Prostate gland (tissue), 2 donors: ENCODE data around the gene VASH2. TPM values are rescaled to one million over a fixed set of nuclear protein-coding genes. Genes with fewer than 3 reads are reported as not detected.

Experiments used
- DNase-seq: peaks from one replicate; pipeline ENCODE4 v3.0.0-alpha.2; 2019; ENCODE audit warnings: low spot score
- H3K27ac ChIP-seq, 2 donors: fragments of 200-600 bp; sonication (generic); 2 replicates each; pipeline ENCODE4 v1.5.1; 2017 to 2019
- H3K27me3 ChIP-seq: fragments of 200-600 bp; sonication (generic); replicated peaks from 2 replicates; pipeline ENCODE4 v1.5.1; 2019; ENCODE audit not compliant: insufficient read depth
- H3K36me3 ChIP-seq, 2 donors: fragments of 200-600 bp; sonication (generic); 1 replicate in 1 of 2; 2 replicates in 1 of 2; pipeline versions ENCODE4 v1.5.1 to v1.8.1; 2017 to 2019
- H3K4me1 ChIP-seq: fragments of 200-600 bp; sonication (generic); replicated peaks from 2 replicates; pipeline ENCODE4 v1.5.1; 2019
- H3K4me3 ChIP-seq, 2 donors: fragments of 200-600 bp; sonication (generic); 2 replicates each; pipeline ENCODE4 v1.5.1; 2017 to 2019
- H3K9me3 ChIP-seq: fragments of 200-600 bp; sonication (generic); 2 replicates; pipeline ENCODE4 v1.5.1; 2017
- CTCF ChIP-seq, 4 experiments: fragments of 200-600 bp in 2 of 4; fragments of 450-650 bp in 2 of 4; sonication (generic) in 2 of 4; IDR thresholded peaks; 1 replicate in 3 of 4; 2 replicates in 1 of 4; pipeline ENCODE4 v1.5.1; 2016 to 2019; ENCODE audit warnings: antibody characterized with exemption in 4 of 4, mild to moderate bottlenecking in 2 of 4, moderate library complexity in 2 of 4
- POLR2A ChIP-seq: fragments of 450-650 bp; IDR thresholded peaks from one replicate; pipeline ENCODE4 v1.6.1; 2016; ENCODE audit warnings: antibody characterized with exemption, mild to moderate bottlenecking
- POLR2AphosphoS5 ChIP-seq: sonication (generic); formaldehyde crosslinking; IDR thresholded peaks from one replicate; pipeline ENCODE4 v1.6.1; 2017; ENCODE audit warnings: antibody characterized with exemption
- WGBS: methylation state at CpG from one replicate; pipeline ENCODE4 v1.1.5; 2018; 5-methylcytosine and 5-hydroxymethylcytosine counted together
- intact Hi-C: fragments of 100-400 bp; cut with DNase I; formaldehyde crosslinking; loops from one replicate; pipeline ENCODE4 v1.14.2; 2022
- total RNA-seq, 2 donors: library from RNA; depleted of rRNA; stranded (reverse); fragments of >200 nt; gene quantifications; one replicate each; pipeline ENCODE4 v1.1.0, GENCODE V29; 2016

The VASH2 gene
- total RNA-seq, 2 donors from 2014 or later = 2.6 to 2.7 TPM

DNA sequence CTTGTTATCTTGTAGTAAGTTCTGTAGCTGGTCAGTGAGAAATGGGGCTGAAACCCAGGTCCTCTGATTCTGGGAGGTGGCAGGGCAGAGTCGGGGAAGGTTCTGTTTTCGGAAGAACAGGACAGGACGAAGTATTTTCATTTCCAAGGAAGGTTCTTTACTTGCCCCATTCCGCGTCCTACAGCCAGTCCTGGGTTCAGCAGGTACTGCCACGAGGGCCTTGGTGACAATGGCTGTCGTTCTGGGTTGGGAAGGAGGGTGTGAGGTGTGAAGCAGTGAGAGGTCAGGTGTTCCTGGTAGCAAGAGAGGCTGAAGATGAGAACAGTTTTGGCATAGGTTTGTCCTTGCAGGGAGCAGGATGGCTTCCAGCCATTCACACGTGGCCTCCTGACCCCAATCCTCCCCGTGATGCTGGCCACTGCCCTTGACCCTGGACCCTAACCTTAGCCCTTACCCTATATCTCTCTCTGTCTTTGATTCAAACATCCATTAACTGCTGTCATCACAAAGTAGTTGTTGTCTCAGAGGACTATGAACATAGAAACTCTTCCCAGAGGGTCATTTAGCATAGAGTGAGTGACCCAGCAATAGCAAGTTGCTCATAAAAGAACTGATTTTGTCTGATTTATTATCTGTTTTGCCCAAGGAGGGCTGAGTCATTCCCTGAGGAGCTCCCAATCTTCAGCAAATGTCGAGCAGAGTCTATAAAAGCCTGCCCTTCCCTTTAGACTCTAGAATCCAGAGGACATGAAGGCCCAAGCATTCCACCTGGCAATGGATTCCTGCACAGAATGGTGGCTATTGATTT, 25.0 kb downstream of the VASH2 start:
- no peaks in the 10 kb centered on the region for H3K36me3 ChIP-seq
- DNase-seq = no peak
- no peaks in the 10 kb centered on the region for H3K9me3 ChIP-seq
- H3K27me3 ChIP-seq = no peaks in the 10 kb centered on the region
- H3K27ac ChIP-seq = no peak overlapping the region
- intact Hi-C loops = no loop called here
- no peaks in the 10 kb centered on the region for H3K4me1 ChIP-seq
- no peak for TF ChIP-seq POLR2AphosphoS5
- no peak for TF ChIP-seq POLR2A
- TF ChIP-seq CTCF (IDR thresholded peaks at IDR 0.05) = no peak
- no peak overlapping the region for H3K4me3 ChIP-seq
- 81% methylated on average over 10 of the region's 10 CpGs for WGBS

DNA sequence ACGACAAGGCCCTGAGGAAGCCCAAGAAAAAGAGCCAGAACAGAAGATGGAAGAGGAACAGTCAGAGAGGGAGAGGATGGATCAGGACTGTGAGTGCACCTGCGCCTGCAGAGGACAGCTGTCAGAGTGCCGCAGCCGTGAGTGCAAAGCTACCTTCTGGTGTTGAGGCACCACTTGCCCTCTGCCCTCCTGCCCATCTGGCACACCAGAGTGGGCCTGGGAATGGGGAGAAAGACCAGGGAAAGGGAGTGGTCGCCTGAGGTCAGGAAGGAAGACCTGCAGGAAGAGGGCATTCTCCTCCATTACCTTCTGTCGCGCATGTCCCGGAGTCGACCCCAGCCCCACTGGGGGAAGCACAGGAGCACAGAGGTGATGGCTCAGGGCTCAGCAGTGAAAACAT, 26.2 kb downstream of the VASH2 start:
- Histone ChIP-seq H3K27me3 (no peaks in the 10 kb centered on the region), H3K4me3 (no peak overlapping the region), H3K27ac (no peak overlapping the region), H3K36me3 (no peaks in the 10 kb centered on the region), H3K9me3 (no peaks in the 10 kb centered on the region), H3K4me1 (peaks cover 10% of the 10 kb centered on the region)
- TF ChIP-seq POLR2AphosphoS5 = no peak
- no peak for TF ChIP-seq CTCF (IDR thresholded peaks at IDR 0.05)
- no peak for TF ChIP-seq POLR2A
- intact Hi-C loops = no loop called here
- 91% methylated on average over 9 of the region's 9 CpGs for WGBS
- no peak for DNase-seq

- no peak overlapping the region for H3K27ac ChIP-seq
- no peaks in the 10 kb centered on the region for H3K27me3 ChIP-seq
- H3K36me3 ChIP-seq = no peaks in the 10 kb centered on the region
- TF ChIP-seq POLR2A (no peak), CTCF (IDR thresholded peaks at IDR 0.05) (no peak), POLR2AphosphoS5 (no peak)
- DNase-seq = no peak
- H3K4me1 ChIP-seq = peaks cover 11% of the 10 kb centered on the region
- intact Hi-C loops = no loop called here
- 89% methylated on average over 16 of the region's 16 CpGs for WGBS
- no peak overlapping the region for H3K4me3 ChIP-seq
- no peaks in the 10 kb centered on the region for H3K9me3 ChIP-seq
Observed at GRCh38 chr1:212977781-212978645, 27.7 kb downstream of the VASH2 start.

DNA sequence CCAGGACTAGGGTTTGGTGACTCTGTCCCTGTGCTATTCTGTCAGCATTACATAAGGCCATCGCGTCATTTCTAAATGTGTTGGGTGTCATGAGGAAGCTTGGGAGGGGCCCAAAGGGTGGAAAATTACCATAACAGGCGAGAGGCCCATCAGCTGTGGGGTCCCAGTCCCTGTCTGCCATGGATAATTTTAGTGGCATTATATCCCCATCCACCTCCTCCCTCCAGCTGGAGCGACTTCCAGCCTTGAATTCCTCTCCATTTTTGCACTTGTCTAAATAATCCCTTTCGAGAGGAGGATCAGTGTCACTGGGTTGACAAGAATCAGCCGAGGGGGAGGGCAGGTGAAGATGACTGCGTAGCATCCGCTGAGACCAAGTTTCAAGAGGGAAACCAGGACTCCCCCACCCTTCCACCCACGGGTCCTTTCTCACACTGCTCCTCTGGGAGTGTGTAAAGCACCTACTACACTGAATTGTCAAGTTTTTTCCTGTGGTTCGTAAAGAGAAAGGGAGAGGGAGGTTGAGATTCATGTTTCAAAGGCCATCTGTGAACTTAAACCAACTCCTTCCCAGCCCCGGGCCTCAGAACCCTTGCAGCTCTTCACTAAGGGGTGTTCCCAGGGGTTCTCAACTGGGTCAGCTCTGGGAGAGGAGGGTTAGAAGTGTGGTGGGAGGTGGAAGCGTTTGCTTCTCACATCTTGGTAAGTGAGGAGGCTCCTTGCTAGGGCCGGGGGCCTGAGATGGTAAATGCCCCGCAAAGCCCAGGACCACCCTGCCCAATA, 29.2 kb downstream of the VASH2 start:
- TF ChIP-seq POLR2A (no peak), POLR2AphosphoS5 (no peak), CTCF (IDR thresholded peaks at IDR 0.05) (no peak)
- no peaks in the 10 kb centered on the region for H3K36me3 ChIP-seq
- no peak for DNase-seq
- no peaks in the 10 kb centered on the region for H3K9me3 ChIP-seq
- WGBS = 92% methylated on average over 14 of the region's 14 CpGs
- intact Hi-C loops = no loop called here
- peaks cover 11% of the 10 kb centered on the region for H3K4me1 ChIP-seq
- H3K4me3 ChIP-seq = no peak overlapping the region
- H3K27me3 ChIP-seq = no peaks in the 10 kb centered on the region
- H3K27ac ChIP-seq = no peak overlapping the region
